NOMO-1 treated with DMSO at 0.1 percent for 48 hours (cell line): ENCODE measurements around the gene IL10RA.
"Not testable (repeated sequence)": the region's sequence is repeated elsewhere in the genome, so short reads cannot be mapped to it uniquely, and the experiment has no call there.

ENCODE experiments used
- DNase-seq: peaks from one replicate; lab custom pipeline; 2025; ENCODE audit not compliant: unreplicated experiment; lab: John Stamatoyannopoulos, UW

IL10RA gene

GRCh38 chr11:117961896-117962295 lies 24.3 kb upstream of the IL10RA start:
- no peak for DNase-seq

- no peak for DNase-seq
Measured at GRCh38 chr11:117962826-117963225, 23.4 kb upstream of the IL10RA start.

- no peak for DNase-seq
Measured at GRCh38 chr11:117966908-117967307, 19.3 kb upstream of the IL10RA start.

GRCh38 chr11:117969160-117969991 lies 16.8 kb upstream of the IL10RA start:
- no peak for DNase-seq

GRCh38 chr11:117970400-117971024 lies 15.7 kb upstream of the IL10RA start:
- DNase-seq, result peak; percentile 63

- DNase-seq, result no peak
Measured at GRCh38 chr11:117972044-117972443, 14.2 kb upstream of the IL10RA start.

GRCh38 chr11:117972629-117973502 lies 13.3 kb upstream of the IL10RA start:
- no peak for DNase-seq

- DNase-seq, result peak; percentile 89
Measured at GRCh38 chr11:117973503-117973860, 12.7 kb upstream of the IL10RA start.

GRCh38 chr11:117976445-117976844 lies 9.7 kb upstream of the IL10RA start:
- no peak for DNase-seq

- no peak for DNase-seq
Measured at GRCh38 chr11:117977029-117977428, 9.2 kb upstream of the IL10RA start.

- DNase-seq, result not testable (repeated sequence)
Measured at GRCh38 chr11:117977612-117978264, 8.5 kb upstream of the IL10RA start.

- not testable (repeated sequence) for DNase-seq
Measured at GRCh38 chr11:117978291-117978910, 7.8 kb upstream of the IL10RA start.

- no peak for DNase-seq
Measured at GRCh38 chr11:117978991-117979390, 7.2 kb upstream of the IL10RA start.

- DNase-seq, result peak; percentile 40
Measured at GRCh38 chr11:117979481-117980211, 6.5 kb upstream of the IL10RA start.

- no peak for DNase-seq
Measured at GRCh38 chr11:117980280-117980679, 5.9 kb upstream of the IL10RA start.

GRCh38 chr11:117980720-117981119 lies 5.5 kb upstream of the IL10RA start:
- DNase-seq, result peak; percentile 66

GRCh38 chr11:117983163-117983475 lies 3.1 kb upstream of the IL10RA start:
- DNase-seq, result no peak

- no peak for DNase-seq
Measured at GRCh38 chr11:117984476-117984875, 1.7 kb upstream of the IL10RA start.

GRCh38 chr11:117986981-117987574 lies 884 bp downstream of the IL10RA start:
- peak; percentile 74 for DNase-seq
